Adrenal gland (tissue), 12 donors: ENCODE data around the gene FAM234A. TPM values are rescaled to one million over a fixed set of nuclear protein-coding genes. Genes with fewer than 3 reads are reported as not detected.
A peak's percentile ranks its signal among the peaks of the same experiment; 100 is the strongest.

Experiments used
- DNase-seq, 7 donors: peaks; one replicate each; pipeline ENCODE4 v3.0.0-alpha.2; 2019 to 2020
- H3K27ac ChIP-seq, 5 donors: fragments of 200-600 bp; sonication (generic) in 4 of 5; 1 replicate in 3 of 5; 2 replicates in 2 of 5; pipeline versions ENCODE4 v1.5.1 to v1.8.0; 2016 to 2020; ENCODE audit warnings: mild to moderate bottlenecking in 1 of 5
- H3K27me3 ChIP-seq: fragments of 200-600 bp; 2 replicates; pipeline ENCODE4 v1.8.0; 2021
- H3K36me3 ChIP-seq, 2 donors: fragments of 200-600 bp; replicated peaks in 1 of 2; 1 replicate in 1 of 2; 2 replicates in 1 of 2; pipeline versions ENCODE4 v1.5.1 to v1.8.0; 2018 to 2022
- H3K4me1 ChIP-seq, 2 donors: fragments of 200-600 bp; replicated peaks in 1 of 2; 1 replicate in 1 of 2; 2 replicates in 1 of 2; pipeline versions ENCODE4 v1.5.1 to v1.8.0; 2018 to 2021
- H3K4me3 ChIP-seq, 4 donors: fragments of 200-600 bp; sonication (generic) in 3 of 4; one replicate each; pipeline ENCODE4 v1.5.1; 2016 to 2018
- H3K9me3 ChIP-seq, 3 donors: fragments of 200-600 bp; sonication (generic) in 1 of 3; replicated peaks in 1 of 3; 1 replicate in 2 of 3; 2 replicates in 1 of 3; pipeline versions ENCODE4 v1.5.1 to v1.8.0; 2016 to 2021
- CTCF ChIP-seq, 6 experiments: fragments of 450-650 bp in 4 of 6; fragments of 200-600 bp in 2 of 6; sonication (generic) in 1 of 6; IDR thresholded peaks; 1 replicate in 5 of 6; 2 replicates in 1 of 6; pipeline versions ENCODE4 v1.5.1 to v1.8.0; 2016 to 2021; ENCODE audit warnings: antibody characterized with exemption in 6 of 6, mild to moderate bottlenecking in 2 of 6, moderate library complexity in 1 of 6
- POLR2A ChIP-seq, 2 donors: fragments of 450-650 bp; IDR thresholded peaks; one replicate each; pipeline ENCODE4 v1.6.1; 2017; ENCODE audit warnings: antibody characterized with exemption in 2 of 2, mild to moderate bottlenecking in 2 of 2, moderate library complexity in 1 of 2
- WGBS, 4 donors: extraction: QIAGEN DNeasy Blood & Tissue Kit in 2 of 4; methylation state at CpG; one replicate each; pipeline versions ENCODE4 v1.1.5 to v1.1.7; 2013 to 2017; 5-methylcytosine and 5-hydroxymethylcytosine counted together
- intact Hi-C, 2 donors: fragments of 100-400 bp; cut with DNase I; formaldehyde crosslinking; loops; one replicate each; pipeline versions ENCODE4 v1.14.1 to v1.15.0; 2022 to 2023
- polyA plus RNA-seq, 3 donors: library from polyadenylated mRNA; stranded (reverse); fragments of 200-250 nt in 2 of 3; fragments of 350-450 nt in 1 of 3; fragmentation: Illumina TruSeq in 1 of 3; extraction: RNeasy Lipid Tissue Mini Kit (QIAGEN cat#74804) in 1 of 3; gene quantifications; one replicate each; pipeline ENCODE4 v1.2.3, GENCODE V29; 2013 to 2014
- total RNA-seq, 9 donors: library from RNA; depleted of rRNA in 4 of 9; stranded (reverse); fragments of >200 nt in 4 of 9; fragments of 120-200 nt in 1 of 9; fragmentation: NEBNext Ultra II Directional in 1 of 9; extraction: Animal tissue kit (Norgen Biotek cat#: 25700) in 1 of 9; gene quantifications; one replicate each; pipeline versions ENCODE4 v1.1.0 to v1.2.4, GENCODE V29; 2013 to 2023
- donor health status: healthy with polysubstance abuse.
- donor health status: Bipolar disorder and iron deficiency.
- donor health status: DM: yes; HTN: yes; CAD: no.
- donor health status: DM: no; HTN: no; CAD: no.
- donor health status: DM: no; HTN: no; CAD: no.
- donor health status: DM: yes; HTN: yes; CAD: no.

FAM234A gene
- total and polyA plus RNA-seq, 12 donors: 60.2 to 207 (median 97.8) TPM

DNA sequence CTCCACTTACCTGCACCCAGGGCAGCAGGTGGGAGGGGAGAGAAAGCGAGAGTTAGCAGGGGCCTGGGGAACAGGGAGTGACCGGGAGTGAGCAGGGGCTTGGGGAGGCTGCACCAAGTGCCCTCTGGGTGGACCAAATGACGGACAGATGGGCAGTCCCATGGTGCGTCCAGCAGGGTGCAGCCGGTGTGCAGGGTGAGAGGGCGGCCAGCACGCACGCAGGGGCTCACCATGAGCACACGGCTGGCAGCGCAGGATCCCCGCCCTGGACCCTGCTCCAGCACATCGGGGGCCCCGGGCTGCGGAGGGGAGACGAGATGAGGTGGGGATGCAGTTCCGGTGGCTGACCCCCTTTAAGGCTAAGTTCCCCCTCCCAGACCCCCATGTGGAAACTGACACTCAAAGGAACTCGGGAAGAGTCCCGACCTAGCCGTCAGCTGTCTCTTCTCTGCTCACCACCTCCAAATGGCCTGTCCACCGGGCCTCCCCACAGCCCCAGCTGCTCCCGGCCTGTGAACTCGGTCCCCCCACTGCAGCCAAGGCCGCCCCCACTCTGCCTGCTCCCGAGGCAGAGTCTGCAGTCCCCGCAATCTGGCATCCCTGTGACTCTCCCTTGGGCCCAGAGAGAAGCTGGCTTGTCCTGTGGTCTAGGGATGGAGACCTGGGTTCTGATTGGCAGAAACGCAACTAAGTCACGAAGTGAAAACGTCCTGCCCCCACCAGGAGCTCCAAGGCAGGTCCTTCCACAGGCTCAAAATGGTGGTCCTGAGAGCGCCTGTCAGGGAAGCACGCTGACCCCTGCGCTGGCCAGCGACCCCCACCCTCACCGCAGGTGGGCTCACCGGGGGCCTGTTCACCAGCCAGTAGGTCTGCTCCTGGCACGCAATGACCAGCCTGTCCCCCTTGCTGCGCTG lies 38.3 kb downstream of the FAM234A start:
- TF ChIP-seq POLR2A (IDR thresholded peaks at IDR 0.05) (no peak), CTCF (IDR thresholded peaks at IDR 0.05) (no peak)
- WGBS, 4 donors: 74 to 86% (median 78%) methylated on average over 16 to 36 of the region's 36 CpGs
- Histone ChIP-seq H3K4me1 (peaks cover 0 to 5% of the 10 kb centered on the region in 2 donors), H3K4me3 (no peak overlapping the region), H3K9me3 (no peaks in the 10 kb centered on the region), H3K27ac (no peak overlapping the region), H3K36me3 (no peaks in the 10 kb centered on the region), H3K27me3 (peaks cover 6% of the 10 kb centered on the region)
- intact Hi-C loops: no loop called here
- DNase-seq: no peak

GRCh38 chr16:273547-274421 lies 39.2 kb downstream of the FAM234A start:
- intact Hi-C loops: no loop called here
- Histone ChIP-seq H3K36me3 (no peaks in the 10 kb centered on the region), H3K27me3 (peaks cover 6% of the 10 kb centered on the region), H3K4me3 (no peak overlapping the region), H3K9me3 (no peaks in the 10 kb centered on the region), H3K4me1 (peaks cover 0 to 5% of the 10 kb centered on the region in 2 donors), H3K27ac (no peak overlapping the region)
- DNase-seq: no peak
- WGBS, 4 donors: 79 to 86% (median 81%) methylated on average over 5 to 30 of the region's 30 CpGs
- TF ChIP-seq CTCF (IDR thresholded peaks at IDR 0.05) (no peak), POLR2A (IDR thresholded peaks at IDR 0.05) (no peak)

DNA sequence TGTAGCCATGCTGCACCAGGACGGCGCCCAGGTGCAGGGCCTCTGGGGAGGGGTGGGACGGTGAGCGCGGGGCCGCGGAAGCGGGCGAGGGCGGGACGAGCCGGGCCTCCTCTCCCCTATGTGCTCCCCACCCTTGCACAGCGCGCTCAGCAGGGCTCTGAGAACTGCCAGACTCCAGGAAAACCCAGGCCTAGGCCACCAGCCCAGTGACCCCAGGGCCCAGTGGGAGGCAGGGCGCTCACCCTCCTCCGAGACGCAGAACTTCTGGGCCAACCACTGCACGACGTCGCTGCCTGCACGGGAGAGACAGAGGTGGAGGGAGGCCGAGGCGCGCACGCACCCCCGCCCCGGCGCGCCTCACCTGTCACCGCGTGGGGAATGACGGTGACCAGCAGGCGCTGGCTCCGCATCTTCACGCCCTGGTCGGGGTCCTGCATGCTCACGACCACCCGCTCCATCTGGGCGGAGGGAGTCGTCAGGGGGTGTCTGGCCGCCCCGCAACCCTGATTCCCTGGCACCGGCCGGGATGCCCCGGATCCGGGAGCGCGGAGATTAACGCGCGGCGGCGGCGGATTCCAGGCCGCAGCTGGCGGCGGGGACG lies 40.5 kb downstream of the FAM234A start:
- DNase-seq: no peak
- H3K27ac ChIP-seq: no peak overlapping the region
- peaks cover 9% of the 10 kb centered on the region for H3K27me3 ChIP-seq
- WGBS, 4 donors: 5 to 19% (median 5%) methylated on average over 16 to 58 of the region's 58 CpGs; no CpG with 5 or more reads in 1 of the 4 donors
- intact Hi-C loops: no loop called here
- peaks cover 0 to 5% of the 10 kb centered on the region in 2 donors for H3K4me1 ChIP-seq
- H3K36me3 ChIP-seq: no peaks in the 10 kb centered on the region
- no peaks in the 10 kb centered on the region for H3K9me3 ChIP-seq
- TF ChIP-seq CTCF (IDR thresholded peaks at IDR 0.05) (no peak), POLR2A (IDR thresholded peaks at IDR 0.05) (no peak)
- H3K4me3 ChIP-seq: peak overlapping the region in 1 of 4 donors; percentile 57
